K562 (cell line): Measurements from ENCODE around the gene LY6G6C. TPM values are rescaled to one million over a fixed set of nuclear protein-coding genes. Genes with fewer than 3 reads are reported as not detected.

ENCODE experiments used
- BCOR ChIP-seq: fragments of 450-650 bp; IDR thresholded peaks from 2 replicates; pipeline ENCODE4 v1.6.1; 2016
- CC2D1A ChIP-seq: fragments of 450-650 bp; IDR thresholded peaks from 2 replicates; pipeline ENCODE4 v1.6.1; 2017; ENCODE audit warnings: mild to moderate bottlenecking
- CHCHD3 ChIP-seq: fragments of 250-450 bp; sonication (Bioruptor Pico); IDR thresholded peaks from 2 replicates; pipeline ENCODE4 v2.1.2; 2022; ENCODE audit warnings: mild to moderate bottlenecking
- ELF1 ChIP-seq: fragments of 200-800 bp; sonication (Bioruptor generic); IDR thresholded peaks from 2 replicates; pipeline ENCODE4 v1.6.1; 2016; ENCODE audit warnings: missing genetic modification characterization, missing compliant biosample characterization
- ETS2 ChIP-seq: IDR thresholded peaks from 2 replicates; pipeline ENCODE4 v1.6.1; 2016; ENCODE audit warnings: borderline replicate concordance, missing genetic modification characterization, mild to moderate bottlenecking, moderate library complexity, missing compliant biosample characterization; ENCODE audit not compliant: poor library complexity, severe bottlenecking
- FOXA3 ChIP-seq, 2 experiments: fragments of 450-650 bp in 1 of 2; sonication (generic) in 1 of 2; formaldehyde crosslinking; IDR thresholded peaks in 1 of 2; conservative IDR thresholded peaks in 1 of 2; 2 replicates each; pipeline versions ENCODE4 v1.4.0 to v1.8.0; 2020 to 2022; ENCODE audit warnings: mild to moderate bottlenecking in 2 of 2, missing genetic modification reagents in 1 of 2
- FOXM1 ChIP-seq, 2 experiments: fragments of 450-650 bp in 1 of 2; sonication (generic) in 1 of 2; formaldehyde crosslinking in 1 of 2; IDR thresholded peaks; 2 replicates each; pipeline versions ENCODE4 v1.6.1 to v1.9.0; 2017 to 2022; ENCODE audit warnings: low read depth in 2 of 2, mild to moderate bottlenecking in 2 of 2, missing genetic modification reagents in 1 of 2, moderate library complexity in 1 of 2
- GABPB1 ChIP-seq: sonication (generic); formaldehyde crosslinking; IDR thresholded peaks from 2 replicates; pipeline ENCODE4 v1.8.0; 2022; ENCODE audit warnings: mild to moderate bottlenecking, missing genetic modification reagents
- HDAC8 ChIP-seq: fragments of 450-650 bp; IDR thresholded peaks from 2 replicates; pipeline ENCODE4 v1.6.1; 2016; ENCODE audit warnings: mild to moderate bottlenecking, missing genetic modification characterization, moderate library complexity, missing compliant biosample characterization
- HNRNPH1 ChIP-seq: fragments of 200-400 bp; formaldehyde crosslinking; optimal IDR thresholded peaks from 2 replicates; pipeline ENCODE3; 2017; ENCODE audit warnings: low read depth, mild to moderate bottlenecking, low read length, moderate library complexity
- KDM5B ChIP-seq: fragments of 200-600 bp; sonication (generic); IDR thresholded peaks from 2 replicates; pipeline ENCODE4 v1.6.1; 2012; ENCODE audit warnings: low read depth, mild to moderate bottlenecking, moderate library complexity, low read length, control low read depth, inconsistent platforms; ENCODE audit not compliant: insufficient replicate concordance
- MAFK ChIP-seq: IDR thresholded peaks from 2 replicates; pipeline ENCODE4 v1.6.1; 2011; ENCODE audit warnings: low read length, improper control_type of control experiment
- MEIS2 ChIP-seq: fragments of 450-650 bp; IDR thresholded peaks from 2 replicates; pipeline ENCODE4 v1.6.1; 2014; ENCODE audit warnings: mild to moderate bottlenecking; ENCODE audit not compliant: partially characterized antibody
- PHF8 ChIP-seq: fragments of 200-600 bp; sonication (generic); IDR thresholded peaks from 2 replicates; pipeline ENCODE4 v1.6.1; 2012; ENCODE audit warnings: mixed run types, mild to moderate bottlenecking, inconsistent platforms, low read length, moderate library complexity, borderline replicate concordance
- RCOR1 ChIP-seq, 2 experiments: IDR thresholded peaks; 2 replicates each; pipeline ENCODE4 v1.6.1; 2012; ENCODE audit warnings: low read depth in 2 of 2, low read length in 2 of 2, borderline replicate concordance in 1 of 2, improper control_type of control experiment in 1 of 2
- TBL1XR1 ChIP-seq, 2 experiments: IDR thresholded peaks; 2 replicates each; pipeline ENCODE4 v1.6.1; 2012; ENCODE audit warnings: improper control_type of control experiment in 2 of 2, low read length in 2 of 2, mild to moderate bottlenecking in 1 of 2
- TSC22D4 ChIP-seq: fragments of 450-650 bp; IDR thresholded peaks from 2 replicates; pipeline ENCODE4 v1.6.1; 2016; ENCODE audit warnings: missing genetic modification characterization, missing biosample characterization, control low read depth
- ZNF431 ChIP-seq: sonication (generic); formaldehyde crosslinking; IDR thresholded peaks from 2 replicates; pipeline ENCODE4 v1.8.0; 2022; ENCODE audit warnings: mild to moderate bottlenecking, missing genetic modification reagents
- ZNF445 ChIP-seq: fragments of 250-450 bp; sonication (Bioruptor Pico); IDR thresholded peaks from 2 replicates; pipeline ENCODE4 v1.4.0; 2020; ENCODE audit warnings: low read depth, mild to moderate bottlenecking, moderate library complexity
- ZNF583 ChIP-seq: fragments of 250-450 bp; sonication (Bioruptor Pico); IDR thresholded peaks from 2 replicates; pipeline ENCODE4 v1.4.0; 2020
- ZNF695 ChIP-seq: fragments of 450-650 bp; formaldehyde crosslinking; IDR thresholded peaks from 2 replicates; pipeline ENCODE4 v1.4.0; 2020; ENCODE audit warnings: mild to moderate bottlenecking, moderate library complexity
- polyA plus RNA-seq, 8 experiments: library from polyadenylated mRNA; depleted of rRNA in 4 of 8; stranded (reverse) in 5 of 8; unstranded in 3 of 8; fragments of >200 nt; fragmentation: Nextera tagmentation in 2 of 8; fragmentation: Illumina TruSeq in 1 of 8; extraction: Ambion mirVana in 2 of 8; extraction: Trizol in 1 of 8; gene quantifications; 2 replicates each; pipeline versions ENCODE4 v1.2.1 to v1.2.3, GENCODE V29; 2011 to 2014; ENCODE audit warnings: inconsistent platforms in 1 of 8, missing spikeins in 1 of 8
- total RNA-seq, 7 experiments: library from RNA; depleted of rRNA in 6 of 7; stranded (reverse); fragments of >200 nt in 6 of 7; fragmentation: Illumina TruSeq in 2 of 7; extraction: Trizol in 2 of 7; gene quantifications; 2 replicates each; pipeline versions ENCODE4 v1.2.1 to v1.2.3, GENCODE V29; 2011 to 2021; ENCODE audit warnings: low replicate concordance in 1 of 7
- TF ChIP-seq, protein P1 (sequence below): sonication (generic); formaldehyde crosslinking; IDR thresholded peaks from 2 replicates; pipeline ENCODE4 v1.9.0; 2022; ENCODE audit warnings: mild to moderate bottlenecking, missing genetic modification reagents
- TF ChIP-seq, protein P2 (sequence below): fragments of 250-450 bp; sonication (Bioruptor Pico); IDR thresholded peaks from 2 replicates; pipeline ENCODE4 v1.4.0; 2020; ENCODE audit warnings: borderline replicate concordance
- TF ChIP-seq, protein P3 (sequence below): sonication (generic); formaldehyde crosslinking; IDR thresholded peaks from 2 replicates; pipeline ENCODE4 v1.8.0; 2023; ENCODE audit warnings: mild to moderate bottlenecking, missing genetic modification reagents

Gene LY6G6C
- total and polyA plus RNA-seq, 9 of the 15 experiments (the other 6 are each of a cell fraction or from before 2014, with no cell fraction given), result 0.06 to 0.20 TPM; not detected in 7

DNA sequence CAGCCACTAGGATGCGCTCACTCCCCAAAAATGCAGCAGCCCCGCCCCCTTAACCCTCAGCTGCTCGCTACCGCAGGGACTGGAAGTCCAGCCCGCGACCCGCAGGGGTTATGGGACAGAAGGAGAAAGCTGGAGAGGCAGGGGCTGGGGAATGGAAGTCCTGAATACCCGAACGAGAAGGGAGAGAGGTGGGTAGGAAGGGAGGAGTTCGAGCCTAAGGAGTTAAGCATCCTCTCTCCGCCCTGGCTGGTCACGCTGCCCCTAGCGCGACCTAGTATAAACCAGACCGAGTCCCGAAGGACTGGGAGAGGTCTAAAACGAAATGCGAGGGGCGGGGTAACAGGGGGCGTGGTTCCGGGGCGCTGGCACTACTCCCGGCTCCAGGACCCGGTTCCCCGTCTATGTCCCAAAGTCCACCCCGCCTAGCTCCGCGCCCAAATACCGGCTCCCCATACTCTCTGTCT is 8.0 kb upstream of the LY6G6C start (continued):
- TF ChIP-seq, protein P1, sequence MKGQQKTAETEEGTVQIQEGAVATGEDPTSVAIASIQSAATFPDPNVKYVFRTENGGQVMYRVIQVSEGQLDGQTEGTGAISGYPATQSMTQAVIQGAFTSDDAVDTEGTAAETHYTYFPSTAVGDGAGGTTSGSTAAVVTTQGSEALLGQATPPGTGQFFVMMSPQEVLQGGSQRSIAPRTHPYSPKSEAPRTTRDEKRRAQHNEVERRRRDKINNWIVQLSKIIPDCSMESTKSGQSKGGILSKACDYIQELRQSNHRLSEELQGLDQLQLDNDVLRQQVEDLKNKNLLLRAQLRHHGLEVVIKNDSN (CRISPR knock-in tag), result peak; percentile 74
- TF ChIP-seq ZNF583 (CRISPR knock-in tag) (no peak), ZNF695 (no peak), HDAC8 (tag) (no peak), ELF1 (tag) (no peak), FOXM1 (IDR thresholded peaks at IDR 0.05; ENCODE audit: low read depth) (no peak), FOXM1 (CRISPR knock-in tag; IDR thresholded peaks at IDR 0.05; ENCODE audit: low read depth) (0 out of 2 replicates have a peak, but pooled peaks have one; percentile 57), MEIS2 (no peak), TBL1XR1 (IDR thresholded peaks at IDR 0.05; ENCODE audit: low read length in 2 of 2) (no peak; a peak in 1 of 4 replicates), BCOR (peak; percentile 54; the same call in 1 of the 2 replicates), MAFK (peak; percentile 1; the same call in 1 of the 2 replicates), GABPB1 (no peak), PHF8 (peak; percentile 48; the same call in 1 of the 2 replicates), HNRNPH1 (no peak), ETS2 (tag) (no peak), CC2D1A (peak; percentile 97), KDM5B (peak; percentile 91), CHCHD3 (CRISPR knock-in tag) (peak; percentile 87), FOXA3 (CRISPR knock-in tag; conservative IDR thresholded peaks at IDR 0.05 in 1 of 2, IDR thresholded peaks at IDR 0.05 in 1 of 2) (0 out of 4 replicates have a peak, but pooled peaks of 1 of the 2 experiments have one; percentile 68), RCOR1 (IDR thresholded peaks at IDR 0.05; ENCODE audit: borderline replicate concordance in 1 of 2, low read depth in 2 of 2, low read length in 2 of 2) (peak in 1 of 2 experiments; percentile 75; a peak in 2 of 4 replicates), ZNF431 (CRISPR knock-in tag) (no peak), ZNF445 (CRISPR knock-in tag) (no peak), TSC22D4 (no peak)
- TF ChIP-seq, protein P2, sequence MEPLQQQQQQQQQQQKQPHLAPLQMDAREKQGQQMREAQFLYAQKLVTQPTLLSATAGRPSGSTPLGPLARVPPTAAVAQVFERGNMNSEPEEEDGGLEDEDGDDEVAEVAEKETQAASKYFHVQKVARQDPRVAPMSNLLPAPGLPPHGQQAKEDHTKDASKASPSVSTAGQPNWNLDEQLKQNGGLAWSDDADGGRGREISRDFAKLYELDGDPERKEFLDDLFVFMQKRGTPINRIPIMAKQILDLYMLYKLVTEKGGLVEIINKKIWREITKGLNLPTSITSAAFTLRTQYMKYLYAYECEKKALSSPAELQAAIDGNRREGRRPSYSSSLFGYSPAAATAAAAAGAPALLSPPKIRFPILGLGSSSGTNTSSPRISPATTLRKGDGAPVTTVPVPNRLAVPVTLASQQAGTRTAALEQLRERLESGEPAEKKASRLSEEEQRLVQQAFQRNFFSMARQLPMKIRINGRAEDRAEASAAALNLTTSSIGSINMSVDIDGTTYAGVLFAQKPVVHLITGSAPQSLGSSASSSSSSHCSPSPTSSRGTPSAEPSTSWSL (CRISPR knock-in tag), result no peak; the same call in 1 of the 2 replicates
- TF ChIP-seq, protein P3, sequence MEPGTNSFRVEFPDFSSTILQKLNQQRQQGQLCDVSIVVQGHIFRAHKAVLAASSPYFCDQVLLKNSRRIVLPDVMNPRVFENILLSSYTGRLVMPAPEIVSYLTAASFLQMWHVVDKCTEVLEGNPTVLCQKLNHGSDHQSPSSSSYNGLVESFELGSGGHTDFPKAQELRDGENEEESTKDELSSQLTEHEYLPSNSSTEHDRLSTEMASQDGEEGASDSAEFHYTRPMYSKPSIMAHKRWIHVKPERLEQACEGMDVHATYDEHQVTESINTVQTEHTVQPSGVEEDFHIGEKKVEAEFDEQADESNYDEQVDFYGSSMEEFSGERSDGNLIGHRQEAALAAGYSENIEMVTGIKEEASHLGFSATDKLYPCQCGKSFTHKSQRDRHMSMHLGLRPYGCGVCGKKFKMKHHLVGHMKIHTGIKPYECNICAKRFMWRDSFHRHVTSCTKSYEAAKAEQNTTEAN, result no peak
